Measurements from ENCODE around the gene MORN1. TPM values are rescaled to one million over a fixed set of nuclear protein-coding genes. Genes with fewer than 3 reads are reported as not detected.

Gene MORN1
- polyA plus RNA-seq, 1 donor from 2014 or later, result 10.9 TPM

- H3K27me3 ChIP-seq (ENCODE audit: insufficient read depth, low read depth, low read length), result no peaks in the 10 kb centered on the region
- no peaks in the 10 kb centered on the region for H3F3A ChIP-seq (ENCODE audit: insufficient read depth, low read length, poor library complexity, severe bottlenecking)
- H3K36me3 ChIP-seq (ENCODE audit: insufficient read depth, low read length), result no peaks in the 10 kb centered on the region
- no peak overlapping the region for H3K4me2 ChIP-seq (ENCODE audit: low read length)
- H3K9me2 ChIP-seq (ENCODE audit: insufficient read depth, low read length), result no peaks in the 10 kb centered on the region
- no peak overlapping the region for H2AFZ ChIP-seq (ENCODE audit: low read depth, low read length)
- H3K4me3 ChIP-seq (ENCODE audit: low read length), result no peak overlapping the region
- TF ChIP-seq CTCF (IDR thresholded peaks at IDR 0.05; ENCODE audit: poor library complexity, severe bottlenecking) (no peak), REST (IDR thresholded peaks at IDR 0.05; ENCODE audit: borderline replicate concordance) (no peak), MXI1 (conservative IDR thresholded peaks at IDR 0.05; ENCODE audit: poor library complexity, severe bottlenecking) (no peak), EZH2 (IDR thresholded peaks at IDR 0.05; ENCODE audit: borderline replicate concordance, insufficient read depth, low read length, poor library complexity, severe bottlenecking) (no peak), EP300 (conservative IDR thresholded peaks at IDR 0.05; ENCODE audit: poor library complexity, severe bottlenecking) (no peak), TAF1 (IDR thresholded peaks at IDR 0.05; ENCODE audit: low read depth) (no peak), RAD21 (conservative IDR thresholded peaks at IDR 0.05) (no peak), SMC3 (conservative IDR thresholded peaks at IDR 0.05; ENCODE audit: poor library complexity) (no peak), POLR2AphosphoS5 (IDR thresholded peaks at IDR 0.05) (no peak)
- H3K27ac ChIP-seq (ENCODE audit: low read length), result no peak overlapping the region
- H3K79me2 ChIP-seq (replicated peaks; ENCODE audit: insufficient read depth, low read length), result no peaks in the 10 kb centered on the region
- H3K9me3 ChIP-seq (ENCODE audit: low read length), result no peaks in the 10 kb centered on the region
- no peak overlapping the region for H3K9ac ChIP-seq (ENCODE audit: low read length)
- H4K20me1 ChIP-seq (ENCODE audit: insufficient read depth), result no peaks in the 10 kb centered on the region
Observed at GRCh38 chr1:2344744-2345296, 46.5 kb downstream of the MORN1 start.

- Histone ChIP-seq H2AFZ (ENCODE audit: low read depth, low read length) (no peak overlapping the region), H3K27ac (ENCODE audit: low read length) (no peak overlapping the region), H3K79me2 (replicated peaks; ENCODE audit: insufficient read depth, low read length) (no peaks in the 10 kb centered on the region), H3K4me2 (ENCODE audit: low read length) (no peak overlapping the region), H4K20me1 (ENCODE audit: insufficient read depth) (no peaks in the 10 kb centered on the region), H3K36me3 (ENCODE audit: insufficient read depth, low read length) (no peaks in the 10 kb centered on the region), H3K4me3 (ENCODE audit: low read length) (no peak overlapping the region), H3K9me2 (ENCODE audit: insufficient read depth, low read length) (no peaks in the 10 kb centered on the region), H3F3A (ENCODE audit: insufficient read depth, low read length, poor library complexity, severe bottlenecking) (no peaks in the 10 kb centered on the region), H3K9me3 (ENCODE audit: low read length) (no peaks in the 10 kb centered on the region), H3K9ac (ENCODE audit: low read length) (no peak overlapping the region), H3K27me3 (ENCODE audit: insufficient read depth, low read depth, low read length) (no peaks in the 10 kb centered on the region)
- TF ChIP-seq EZH2 (IDR thresholded peaks at IDR 0.05; ENCODE audit: borderline replicate concordance, insufficient read depth, low read length, poor library complexity, severe bottlenecking), result no peak
- no peak for TF ChIP-seq TAF1 (IDR thresholded peaks at IDR 0.05; ENCODE audit: low read depth)
- no peak for TF ChIP-seq POLR2AphosphoS5 (IDR thresholded peaks at IDR 0.05)
- TF ChIP-seq RAD21 (conservative IDR thresholded peaks at IDR 0.05), result no peak
- no peak for TF ChIP-seq EP300 (conservative IDR thresholded peaks at IDR 0.05; ENCODE audit: poor library complexity, severe bottlenecking)
- no peak for TF ChIP-seq MXI1 (conservative IDR thresholded peaks at IDR 0.05; ENCODE audit: poor library complexity, severe bottlenecking)
- no peak for TF ChIP-seq REST (IDR thresholded peaks at IDR 0.05; ENCODE audit: borderline replicate concordance)
- no peak for TF ChIP-seq CTCF (IDR thresholded peaks at IDR 0.05; ENCODE audit: poor library complexity, severe bottlenecking)
- TF ChIP-seq SMC3 (conservative IDR thresholded peaks at IDR 0.05; ENCODE audit: poor library complexity), result no peak
Observed at GRCh38 chr1:2344121-2344681, 47.2 kb downstream of the MORN1 start.

All from neural cell (in vitro differentiated cells).